K562 (cell line): ENCODE measurements around the gene BLOC1S2. TPM values are rescaled to one million over a fixed set of nuclear protein-coding genes. Genes with fewer than 3 reads are reported as not detected.

Source experiments
- BRD9 ChIP-seq: fragments of 450-650 bp; IDR thresholded peaks from 2 replicates; pipeline ENCODE4 v1.6.1; 2018; ENCODE audit warnings: low read depth; ENCODE audit not compliant: partially characterized antibody
- FOXP1 ChIP-seq: sonication (generic); formaldehyde crosslinking; IDR thresholded peaks from 2 replicates; pipeline ENCODE4 v1.8.0; 2022; ENCODE audit warnings: mild to moderate bottlenecking, missing genetic modification reagents
- GATAD2A ChIP-seq: fragments of 450-650 bp; IDR thresholded peaks from 2 replicates; pipeline ENCODE4 v1.6.1; 2017
- HDAC8 ChIP-seq: fragments of 450-650 bp; IDR thresholded peaks from 2 replicates; pipeline ENCODE4 v1.6.1; 2016; ENCODE audit warnings: mild to moderate bottlenecking, missing genetic modification characterization, moderate library complexity, missing compliant biosample characterization
- JUNB ChIP-seq: fragments of 450-650 bp; formaldehyde crosslinking; conservative IDR thresholded peaks from 2 replicates; pipeline ENCODE4 v1.4.0; 2020; ENCODE audit warnings: mild to moderate bottlenecking
- JUND ChIP-seq, 2 experiments: IDR thresholded peaks; 2 replicates in 1 of 2; 3 replicates in 1 of 2; pipeline ENCODE4 v1.6.1; 2011; ENCODE audit warnings: borderline replicate concordance in 2 of 2, low read depth in 2 of 2, low read length in 2 of 2, improper control_type of control experiment in 1 of 2, missing biosample characterization in 1 of 2, missing genetic modification characterization in 1 of 2, missing genetic modification reagents in 1 of 2
- MAZ ChIP-seq, 2 experiments: fragments of 450-650 bp in 1 of 2; sonication (generic) in 1 of 2; formaldehyde crosslinking; IDR thresholded peaks in 1 of 2; conservative IDR thresholded peaks in 1 of 2; 2 replicates each; pipeline versions ENCODE4 v1.4.0 to v1.5.0; 2020; ENCODE audit warnings: mild to moderate bottlenecking in 1 of 2, missing genetic modification reagents in 1 of 2
- MTA2 ChIP-seq: fragments of 450-650 bp; IDR thresholded peaks from 2 replicates; pipeline ENCODE4 v1.6.1; 2016; ENCODE audit warnings: low read depth
- NR2C1 ChIP-seq, 2 experiments: fragments of 450-650 bp; IDR thresholded peaks; 2 replicates each; pipeline ENCODE4 v1.6.1; 2017; ENCODE audit warnings: mild to moderate bottlenecking in 2 of 2, antibody characterized with exemption in 1 of 2, inconsistent platforms in 1 of 2, missing compliant biosample characterization in 1 of 2, missing genetic modification characterization in 1 of 2
- PHF20 ChIP-seq: fragments of 450-650 bp; IDR thresholded peaks from 2 replicates; pipeline ENCODE4 v1.6.1; 2018; ENCODE audit not compliant: partially characterized antibody
- POLR2A ChIP-seq: fragments of 450-650 bp; conservative IDR thresholded peaks from 2 replicates; pipeline ENCODE4 v1.6.1; 2016
- POLR2H ChIP-seq: IDR thresholded peaks from 2 replicates; pipeline ENCODE4 v1.6.1; 2016; ENCODE audit warnings: missing genetic modification characterization, low read depth, mild to moderate bottlenecking, control low read depth, missing compliant biosample characterization, moderate library complexity
- PRDM10 ChIP-seq: fragments of 450-650 bp; IDR thresholded peaks from 2 replicates; pipeline ENCODE4 v1.6.1; 2018; ENCODE audit not compliant: partially characterized antibody
- SMARCA4 ChIP-seq: fragments of 450-650 bp; IDR thresholded peaks from 2 replicates; pipeline ENCODE4 v1.6.1; 2016
- SP1 ChIP-seq: sonication (generic); formaldehyde crosslinking; IDR thresholded peaks from 2 replicates; pipeline ENCODE4 v1.8.1; 2022; ENCODE audit warnings: mild to moderate bottlenecking, missing genetic modification reagents
- TRIM28 ChIP-seq: fragments of 450-650 bp; IDR thresholded peaks from 2 replicates; pipeline ENCODE4 v1.6.1; 2017
- ZBTB7A ChIP-seq: IDR thresholded peaks from 2 replicates; pipeline ENCODE4 v1.6.1; 2011; ENCODE audit warnings: low read depth, mild to moderate bottlenecking, low read length, moderate library complexity, borderline replicate concordance; ENCODE audit not compliant: control insufficient read depth
- ZNF121 ChIP-seq: sonication (generic); formaldehyde crosslinking; conservative IDR thresholded peaks from 2 replicates; pipeline ENCODE4 v1.8.0; 2022; ENCODE audit warnings: missing genetic modification reagents
- ZNF639 ChIP-seq, 2 experiments: fragments of 200-800 bp in 1 of 2; sonication (Bioruptor generic) in 1 of 2; sonication (generic) in 1 of 2; formaldehyde crosslinking in 1 of 2; IDR thresholded peaks in 1 of 2; conservative IDR thresholded peaks in 1 of 2; 2 replicates each; pipeline versions ENCODE4 v1.5.0 to v1.6.1; 2016 to 2020; ENCODE audit warnings: missing compliant biosample characterization in 1 of 2, missing genetic modification characterization in 1 of 2, missing genetic modification reagents in 1 of 2
- polyA plus RNA-seq, 8 experiments: library from polyadenylated mRNA; depleted of rRNA in 4 of 8; stranded (reverse) in 5 of 8; unstranded in 3 of 8; fragments of >200 nt; fragmentation: Nextera tagmentation in 2 of 8; fragmentation: Illumina TruSeq in 1 of 8; extraction: Ambion mirVana in 2 of 8; extraction: Trizol in 1 of 8; gene quantifications; 2 replicates each; pipeline versions ENCODE4 v1.2.1 to v1.2.3, GENCODE V29; 2011 to 2014; ENCODE audit warnings: inconsistent platforms in 1 of 8, missing spikeins in 1 of 8
- total RNA-seq, 7 experiments: library from RNA; depleted of rRNA in 6 of 7; stranded (reverse); fragments of >200 nt in 6 of 7; fragmentation: Illumina TruSeq in 2 of 7; extraction: Trizol in 2 of 7; gene quantifications; 2 replicates each; pipeline versions ENCODE4 v1.2.1 to v1.2.3, GENCODE V29; 2011 to 2021; ENCODE audit warnings: low replicate concordance in 1 of 7

The BLOC1S2 gene
- total and polyA plus RNA-seq, 9 of the 15 experiments (the other 6 are each of a cell fraction or from before 2014, with no cell fraction given): 29.5 to 45.8 (median 34.9) TPM

GRCh38 chr10:100286051-100287033 lies at the start of gene BLOC1S2 (continued):
- TF ChIP-seq PRDM10 (peak; percentile 36), SP1 (CRISPR knock-in tag) (0 out of 2 replicates have a peak, but pooled peaks have one; percentile 41), SMARCA4 (0 out of 2 replicates have a peak, but pooled peaks have one; percentile 27), ZNF639 (CRISPR knock-in tag; conservative IDR thresholded peaks at IDR 0.05 in 1 of 2, IDR thresholded peaks at IDR 0.05 in 1 of 2) (peak in 1 of 2 experiments; percentile 60; a peak in 1 of 4 replicates), HDAC8 (tag) (no peak), MTA2 (peak; percentile 19; the same call in 1 of the 2 replicates), JUND (IDR thresholded peaks at IDR 0.05; ENCODE audit: borderline replicate concordance, low read depth, low read length) (0 out of 2 replicates have a peak, but pooled peaks have one; percentile 27), JUND (tag; IDR thresholded peaks at IDR 0.05; ENCODE audit: borderline replicate concordance, low read depth, low read length) (peak; percentile 22; the same call in 1 of the 3 replicates), POLR2A (peak; percentile 91), JUNB (CRISPR knock-in tag) (no peak), PHF20 (peak; percentile 82), ZBTB7A (0 out of 2 replicates have a peak, but pooled peaks have one; percentile 8), TRIM28 (no peak), NR2C1 (IDR thresholded peaks at IDR 0.05) (no peak), NR2C1 (tag; IDR thresholded peaks at IDR 0.05) (no peak), ZNF121 (CRISPR knock-in tag) (no peak), GATAD2A (no peak), FOXP1 (CRISPR knock-in tag) (peak; percentile 31; the same call in 1 of the 2 replicates), MAZ (CRISPR knock-in tag; conservative IDR thresholded peaks at IDR 0.05 in 1 of 2, IDR thresholded peaks at IDR 0.05 in 1 of 2) (peak; percentile 28 to 49; a peak in 3 of 4 replicates), POLR2H (tag) (peak; percentile 67; the same call in 1 of the 2 replicates), BRD9 (peak; percentile 43)
